ENCODE results near the gene MSLN. TPM values are rescaled to one million over a fixed set of nuclear protein-coding genes. Genes with fewer than 3 reads are reported as not detected.

MSLN gene
- total RNA-seq, 1 donor from 2014 or later = not detected

- intact Hi-C loops (cut with micrococcal nuclease) = loop anchor here (10.0 kb wide), 1 partner anchor 389 kb away; the partner anchor contains the start of gene NME4
- Mint-ChIP-seq H3K27ac (no peak overlapping the region), H3K9me3 (no peaks in the 10 kb centered on the region), H3K4me3 (no peak overlapping the region), H3K27me3 (peaks cover under 1% of the 10 kb centered on the region), H3K4me1 (peaks cover 7% of the 10 kb centered on the region), H3K36me3 (ENCODE audit: low read depth) (peaks cover 8% of the 10 kb centered on the region)
- no peak for TF ChIP-seq CTCF (IDR thresholded peaks at IDR 0.05)
- ChIA-PET POLR2A (interaction anchor here (1.0 kb wide), 1 partner anchor 56 kb away, joined by 3 read pairs; no protein-coding TSS in a partner anchor), CTCF (interaction anchor here (1.5 to 2.0 kb wide), 2 partner anchors 71 kb away, joined by 4 to 22 read pairs; no protein-coding TSS in a partner anchor)
- DNase-seq (no peak), ATAC-seq (ENCODE audit: low read depth) (no peak)
Measured at GRCh38 chr16:783404-784161, 23.0 kb downstream of the MSLN start.

GRCh38 chr16:784431-784830 is 23.9 kb downstream of the MSLN start:
- DNase-seq (no peak), ATAC-seq (ENCODE audit: low read depth) (no peak)
- H3K27me3 Mint-ChIP-seq = no peaks in the 10 kb centered on the region
- H3K27ac Mint-ChIP-seq = no peak overlapping the region
- no peak for TF ChIP-seq CTCF (IDR thresholded peaks at IDR 0.05)
- H3K4me3 Mint-ChIP-seq = no peak overlapping the region
- POLR2A ChIA-PET = interaction anchor here (0.8 to 1.0 kb wide), 2 partner anchors 23 to 63 kb away, joined by 3 read pairs; no protein-coding TSS in a partner anchor
- intact Hi-C loops (cut with micrococcal nuclease) = loop anchor here (10.0 kb wide), 1 partner anchor 390 kb away; the partner anchor contains the start of gene NME4
- peaks cover 7% of the 10 kb centered on the region for H3K4me1 Mint-ChIP-seq
- H3K36me3 Mint-ChIP-seq (ENCODE audit: low read depth) = peaks cover 8% of the 10 kb centered on the region
- CTCF ChIA-PET = interaction anchor here (1.3 to 2.0 kb wide), 5 partner anchors 43 to 74 kb away, joined by 5 to 22 read pairs (median 6); partner anchors contain the start of genes CIAO3 and METRN
- no peaks in the 10 kb centered on the region for H3K9me3 Mint-ChIP-seq

GRCh38 chr16:785563-786535 is 25.3 kb downstream of the MSLN start:
- Mint-ChIP-seq H3K4me1 (peaks cover 7% of the 10 kb centered on the region), H3K36me3 (ENCODE audit: low read depth) (peaks cover 9% of the 10 kb centered on the region), H3K4me3 (peak overlapping the region; percentile 35), H3K27me3 (no peaks in the 10 kb centered on the region), H3K27ac (no peak overlapping the region), H3K9me3 (no peaks in the 10 kb centered on the region)
- ChIA-PET POLR2A (no interaction called here), CTCF (interaction anchor here (1.3 to 3.2 kb wide), 5 partner anchors 45 to 75 kb away, joined by 5 to 22 read pairs (median 6); partner anchors contain the start of gene CIAO3)
- ATAC-seq (ENCODE audit: low read depth) (no peak), DNase-seq (peak; percentile 70)
- TF ChIP-seq CTCF (IDR thresholded peaks at IDR 0.05) = peak; percentile 27
- intact Hi-C loops (cut with micrococcal nuclease) = loop anchor here (1.0 to 10.0 kb wide), 2 partner anchors 75 to 391 kb away; partner anchors contain the start of gene NME4

GRCh38 chr16:787321-787966 is 26.9 kb downstream of the MSLN start:
- Mint-ChIP-seq H3K4me3 (peak overlapping the region; percentile 86), H3K27ac (peak overlapping the region; percentile 56), H3K36me3 (ENCODE audit: low read depth) (peaks cover 21% of the 10 kb centered on the region), H3K4me1 (peaks cover 7% of the 10 kb centered on the region), H3K9me3 (no peaks in the 10 kb centered on the region), H3K27me3 (no peaks in the 10 kb centered on the region)
- no peak for TF ChIP-seq CTCF (IDR thresholded peaks at IDR 0.05)
- ATAC-seq (ENCODE audit: low read depth) (no peak), DNase-seq (no peak)
- POLR2A ChIA-PET = interaction anchor here (0.7 to 1.9 kb wide), 6 partner anchors 20 to 1177 kb away, joined by 3 to 8 read pairs (median 4); partner anchors contain the start of genes ANTKMT, RPS2, STUB1 and UQCC4
- CTCF ChIA-PET = interaction anchor here (0.8 to 3.2 kb wide), 3 partner anchors 66 to 75 kb away, joined by 3 to 10 read pairs (median 4); partner anchors contain the start of gene ANTKMT
- intact Hi-C loops (cut with micrococcal nuclease) = loop anchor here (10.0 kb wide), 1 partner anchor 393 kb away; the partner anchor contains the start of gene NME4

Data from activated B cell treated with CpG ODN at 0.5 μM for 24 hours (primary cell).